ENCODE data around the gene DLEC1.

- peak; percentile 88 for TF ChIP-seq CTCF (conservative IDR thresholded peaks at IDR 0.05; ENCODE audit: low read length)
- no peak for TF ChIP-seq EZH2phosphoT487 (IDR thresholded peaks at IDR 0.05; ENCODE audit: borderline replicate concordance)
Measured at GRCh38 chr3:37996785-37997301, 42.2 kb upstream of the DLEC1 start.

All from Loucy (cell line).